HG02623 (cell line): ENCODE measurements around the gene FRMD4A.
"Not testable (repeated sequence)": the region's sequence is repeated elsewhere in the genome, so short reads cannot be mapped to it uniquely, and the experiment has no call there.

Source experiments
- ATAC-seq: cut with Tn5 transposase; IDR thresholded peaks from one replicate; pipeline ENCODE4 v1.9.1; 2021; ENCODE audit warnings: moderate library complexity; ENCODE audit not compliant: unreplicated experiment

The FRMD4A gene

DNA sequence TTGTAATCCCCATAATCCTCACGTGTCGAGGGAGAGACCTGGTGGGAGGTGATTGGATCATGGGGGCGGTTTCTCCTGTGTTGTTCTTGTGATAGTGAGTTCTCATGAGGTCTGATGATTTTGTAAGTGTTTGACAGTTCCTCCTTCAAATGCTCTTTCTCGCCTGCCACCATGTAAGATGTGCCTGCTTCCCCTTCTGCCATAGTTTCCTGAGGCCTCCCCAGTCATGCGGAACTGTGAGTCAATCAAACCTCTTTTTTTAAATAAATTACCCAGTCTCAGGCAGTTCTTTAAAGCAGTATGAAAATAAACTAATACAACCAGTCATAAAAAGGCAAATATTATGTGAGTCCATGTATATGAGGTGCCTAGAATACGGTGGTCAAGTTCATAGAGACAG lies 87.5 kb downstream of the FRMD4A start:
- ATAC-seq: no peak

DNA sequence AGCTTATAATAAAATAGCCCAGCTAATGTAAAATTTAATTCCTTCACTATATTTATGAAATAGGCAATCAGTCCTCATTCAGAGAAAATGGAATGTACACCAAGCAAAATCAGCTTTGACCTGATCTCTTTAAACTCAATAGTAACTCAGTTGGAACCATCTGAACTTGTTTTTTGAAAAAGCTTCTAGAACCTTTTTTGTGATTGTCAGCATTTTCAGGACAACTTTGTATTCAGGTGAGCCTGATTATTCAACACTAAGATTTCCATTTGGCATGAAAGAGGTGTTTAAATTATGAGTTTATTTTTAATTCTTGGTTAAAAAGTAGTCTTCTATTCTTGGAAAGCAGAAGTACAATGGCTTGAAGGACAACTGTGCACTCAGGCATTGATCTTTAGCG lies 89.5 kb downstream of the FRMD4A start:
- ATAC-seq: no peak

DNA sequence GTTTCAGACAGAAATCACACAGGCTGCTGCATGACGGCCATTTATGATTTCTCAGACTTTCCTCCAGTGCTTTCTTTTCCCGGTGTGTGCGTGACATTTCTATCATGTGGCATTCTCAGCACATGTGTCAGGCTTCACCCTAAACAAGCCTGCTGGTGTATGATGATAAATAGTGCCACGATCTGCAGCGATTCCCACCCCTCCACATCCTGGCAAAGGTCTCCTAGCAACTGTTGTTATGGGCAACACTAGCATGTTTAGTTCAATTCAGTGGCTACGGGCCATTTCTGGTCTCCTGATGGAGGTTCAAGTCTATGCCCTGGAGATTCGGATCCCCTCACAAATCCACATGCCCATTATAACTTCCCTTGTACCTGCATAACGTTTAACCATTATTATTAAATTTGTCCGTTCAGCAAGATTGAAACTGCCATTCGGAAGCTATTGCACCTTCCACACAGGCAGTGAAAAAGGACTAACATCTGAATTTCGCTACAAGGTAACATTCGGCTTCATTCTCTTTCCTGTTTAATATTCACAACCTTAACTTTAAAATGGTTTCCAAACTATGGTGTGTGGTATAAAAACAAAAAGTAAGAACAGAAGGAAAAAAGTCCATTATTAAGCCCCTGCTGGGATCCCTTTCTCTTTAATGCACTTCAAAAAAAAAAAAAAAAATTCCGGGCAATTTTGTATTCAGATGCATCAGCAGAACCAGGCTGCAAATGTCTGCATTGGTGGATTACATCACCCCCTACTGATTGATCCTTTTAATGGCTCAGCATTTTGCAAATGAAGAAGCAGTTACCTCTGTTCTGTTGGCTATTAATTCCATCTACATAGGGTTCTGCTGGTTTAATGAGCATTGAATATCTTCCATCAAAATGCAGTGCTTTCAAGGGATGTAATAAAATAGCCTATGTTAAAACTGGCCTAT lies 90.2 kb downstream of the FRMD4A start:
- ATAC-seq: no peak

DNA sequence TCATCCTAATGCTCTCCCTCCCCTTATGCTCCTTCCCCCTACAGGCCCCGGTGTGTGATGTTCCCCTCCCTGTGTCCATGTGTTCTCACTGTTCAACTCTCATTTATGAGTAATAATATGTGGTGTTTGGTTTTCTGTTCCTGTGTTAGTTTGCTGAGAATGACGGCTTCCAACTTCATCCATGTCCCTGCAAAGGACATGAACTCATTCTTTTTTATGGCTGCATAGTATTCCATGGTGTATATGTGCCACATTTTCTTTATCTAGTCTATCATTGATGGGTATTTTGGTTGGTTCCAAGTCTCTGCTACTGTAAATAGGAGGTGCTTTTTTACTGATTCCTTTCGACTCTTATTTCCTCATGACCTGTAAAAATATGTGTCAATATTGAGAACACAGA lies 92.1 kb downstream of the FRMD4A start:
- ATAC-seq: not testable (repeated sequence)

DNA sequence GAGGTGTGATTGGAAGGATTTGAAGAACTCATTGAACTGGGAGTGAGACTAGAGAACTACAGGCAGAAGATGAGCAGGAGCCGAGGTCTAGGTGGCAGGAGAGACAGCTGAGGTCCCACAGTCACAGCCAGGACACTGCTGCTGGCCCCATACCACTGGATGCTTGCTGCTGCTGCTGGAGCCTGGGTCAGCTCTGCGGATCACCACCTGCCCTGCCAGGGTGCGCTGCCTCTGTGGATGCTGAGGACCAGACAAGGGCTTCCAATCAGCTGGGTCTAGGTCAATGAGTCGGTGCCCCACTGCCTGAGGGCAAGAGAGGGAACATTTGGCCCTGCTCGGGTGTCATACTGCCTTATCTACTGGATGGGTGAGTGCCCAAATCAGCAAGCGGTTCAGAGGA lies 94.4 kb downstream of the FRMD4A start:
- no peak for ATAC-seq

DNA sequence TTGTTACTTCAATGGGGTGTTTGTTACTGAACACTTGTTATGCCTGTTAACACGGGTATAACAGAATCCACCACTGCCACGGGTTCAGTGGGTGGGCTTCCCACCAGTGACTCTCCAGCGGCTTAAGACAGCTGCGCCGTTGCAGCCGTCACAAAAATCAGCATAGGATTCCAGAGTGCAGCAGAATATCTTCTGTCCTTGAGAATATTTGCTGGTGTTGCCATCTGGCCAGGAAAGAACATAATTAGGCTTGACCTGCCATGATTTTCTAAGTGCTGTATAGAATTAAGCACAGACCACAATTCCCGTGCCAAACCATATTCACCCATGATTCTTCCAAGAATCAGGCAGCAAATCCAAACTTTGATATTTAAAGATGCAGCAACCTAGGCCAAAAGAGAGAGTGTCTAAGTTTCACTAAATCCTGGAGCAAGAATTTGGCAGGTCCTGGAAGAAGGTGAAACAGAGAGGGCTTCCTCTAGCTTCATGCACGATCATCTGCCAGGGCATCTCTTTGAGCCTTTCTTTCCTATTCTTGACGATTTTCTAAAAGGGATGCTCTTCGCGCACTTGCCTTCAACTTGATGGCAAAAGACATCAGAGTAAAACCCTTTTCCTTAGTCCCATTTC lies 95.0 kb downstream of the FRMD4A start:
- ATAC-seq: no peak

DNA sequence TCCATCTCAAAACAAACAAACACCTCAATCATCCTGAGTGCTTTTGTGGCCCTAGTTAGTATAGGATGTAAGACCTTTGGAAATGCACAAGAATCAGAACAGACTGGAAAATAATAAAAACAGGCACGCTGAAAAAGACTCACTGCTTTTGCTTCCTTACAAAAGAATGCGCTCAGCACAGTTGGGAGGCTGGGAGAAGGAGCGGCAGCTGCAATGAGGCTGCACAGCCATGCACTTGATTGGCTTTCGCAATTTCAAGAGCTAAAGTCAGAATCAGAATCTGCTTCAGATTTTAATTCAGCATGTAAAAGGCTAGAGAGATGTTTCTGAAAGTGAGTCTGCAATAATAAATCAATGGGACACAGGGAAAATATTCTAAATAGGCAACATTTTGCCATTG lies 97.2 kb downstream of the FRMD4A start:
- no peak for ATAC-seq

DNA sequence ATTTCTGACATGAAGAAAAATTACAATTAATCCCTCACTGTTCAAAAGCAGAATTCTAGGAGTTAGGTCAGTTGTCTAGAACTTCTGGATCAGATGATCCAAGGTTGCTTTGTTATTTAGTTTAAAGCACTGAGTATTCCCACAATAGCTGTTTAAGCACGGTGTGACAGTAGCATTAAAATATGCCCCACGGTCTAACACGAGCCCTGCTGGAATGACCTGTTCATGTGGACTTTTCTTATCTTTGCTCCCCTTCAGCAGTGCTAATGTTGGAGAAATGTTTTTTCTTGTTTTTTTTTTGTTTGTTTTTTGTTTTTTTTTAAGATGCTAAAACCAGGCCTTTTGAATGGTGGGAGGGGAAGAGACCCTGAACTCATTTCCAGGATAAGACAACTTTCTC lies 101.9 kb downstream of the FRMD4A start:
- not testable (repeated sequence) for ATAC-seq

DNA sequence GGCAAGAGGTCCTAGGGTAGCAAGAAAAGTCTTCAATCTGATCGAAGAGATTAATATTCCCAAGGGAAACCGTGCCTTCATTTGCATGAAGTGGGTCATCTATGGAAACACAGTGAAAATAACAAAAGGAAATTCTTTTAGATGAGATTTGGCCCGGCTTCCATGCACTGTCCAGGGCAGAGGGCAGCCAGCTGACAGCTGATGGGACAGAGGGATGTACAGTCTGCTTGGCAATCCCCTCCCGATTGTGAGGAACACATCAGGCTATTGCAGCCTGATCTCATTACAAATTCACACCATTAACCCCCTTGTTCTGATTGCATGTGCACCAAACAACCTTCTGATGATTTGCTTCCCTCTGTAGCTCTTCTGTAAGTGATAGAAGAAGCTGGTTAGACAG lies 105.3 kb downstream of the FRMD4A start:
- ATAC-seq: no peak

DNA sequence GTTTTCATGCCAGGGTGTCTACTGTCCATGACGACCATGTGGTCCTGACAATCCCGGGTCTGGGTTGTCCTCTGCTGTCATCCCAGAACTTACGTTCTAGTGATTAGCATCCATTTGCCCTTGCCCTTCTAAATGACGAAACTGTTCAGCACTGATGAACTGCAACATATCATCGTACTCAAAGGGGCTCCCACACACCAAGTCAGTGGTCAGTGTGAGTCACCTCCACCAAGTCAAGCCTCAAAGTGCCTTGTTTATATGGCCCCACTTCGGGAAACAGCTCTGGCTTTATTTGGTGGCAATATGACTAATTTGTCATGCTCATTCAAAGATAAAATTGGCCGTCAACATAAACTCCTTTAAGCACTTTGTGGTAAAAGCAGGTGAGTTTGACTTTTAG lies 110.7 kb downstream of the FRMD4A start:
- no peak for ATAC-seq

DNA sequence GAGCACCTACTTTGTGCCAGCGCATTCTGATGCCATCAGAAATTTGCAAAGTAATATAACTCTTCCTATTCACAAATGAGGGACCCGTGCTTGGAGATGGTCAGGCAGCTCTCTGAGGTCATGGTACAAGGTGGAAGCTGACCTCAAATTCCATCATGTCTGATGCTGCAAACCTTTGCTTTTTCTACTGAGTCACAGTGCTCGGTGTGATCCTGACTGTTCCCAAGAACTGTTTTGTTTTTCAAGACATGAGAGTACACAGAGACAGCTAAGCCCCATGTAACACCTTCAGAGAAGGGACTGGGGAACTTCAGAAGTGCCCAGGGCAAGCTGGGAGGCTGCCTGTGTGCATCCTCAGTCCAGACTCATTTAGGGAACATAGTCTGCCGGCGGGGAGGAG lies 111.3 kb downstream of the FRMD4A start:
- ATAC-seq: no peak

DNA sequence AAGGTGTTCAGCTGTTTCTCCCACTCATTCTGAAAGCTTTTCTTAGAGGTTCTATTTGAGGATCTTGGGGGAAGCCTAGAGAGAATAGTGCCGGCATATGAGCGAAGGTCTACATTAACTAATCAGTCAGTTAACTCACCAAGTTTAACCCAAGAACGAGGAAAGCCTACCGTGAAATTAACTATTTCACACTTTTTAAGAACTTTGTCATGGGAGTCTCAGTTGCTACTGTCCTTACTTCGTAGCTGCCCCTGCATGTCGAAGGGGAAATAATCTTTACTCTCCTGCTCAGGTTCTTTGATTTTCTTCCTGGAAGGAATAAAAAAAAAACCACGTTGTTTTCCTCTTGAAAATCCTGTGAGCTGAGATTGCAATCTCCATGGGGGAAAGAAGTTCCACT lies 115.1 kb downstream of the FRMD4A start:
- ATAC-seq: no peak

DNA sequence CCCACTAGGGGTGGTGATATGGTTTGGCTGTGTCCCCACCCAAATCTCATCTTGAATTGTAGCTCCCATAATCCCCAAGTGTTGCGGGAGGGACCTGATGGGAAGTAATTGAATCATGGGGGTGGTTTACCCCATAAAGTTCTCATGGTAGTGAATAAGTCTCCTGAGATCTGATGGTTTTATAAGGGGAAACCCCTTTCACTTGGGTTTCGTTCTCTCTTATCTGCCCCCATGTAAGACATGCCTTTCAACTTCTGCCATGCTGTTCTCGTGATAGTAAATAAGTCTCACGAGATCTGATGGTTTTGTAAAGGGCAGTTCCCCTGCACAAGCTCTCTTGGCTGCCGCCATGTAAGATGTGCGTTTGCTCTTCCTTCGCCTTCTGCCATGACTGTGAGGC lies 117.0 kb downstream of the FRMD4A start:
- ATAC-seq: not testable (repeated sequence)

DNA sequence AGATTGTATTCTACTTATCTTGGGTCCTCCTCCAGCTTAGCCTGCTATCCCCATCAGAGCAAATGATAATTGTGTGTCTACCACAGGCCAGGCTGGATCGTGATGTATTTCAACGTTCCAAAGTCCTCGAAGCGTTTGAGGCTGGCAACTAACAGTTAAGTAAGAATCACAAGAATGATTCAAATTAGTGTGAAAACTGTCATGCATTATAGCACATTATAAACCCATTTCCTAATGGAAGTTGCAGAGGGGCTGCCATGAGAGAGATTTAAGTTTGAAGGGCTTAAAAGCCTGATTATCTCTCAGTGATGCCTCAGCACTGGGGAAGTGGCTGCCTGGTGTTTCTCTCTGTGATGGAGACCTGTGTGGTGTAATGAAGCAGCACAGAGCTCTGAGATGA lies 119.1 kb downstream of the FRMD4A start:
- ATAC-seq: no peak

DNA sequence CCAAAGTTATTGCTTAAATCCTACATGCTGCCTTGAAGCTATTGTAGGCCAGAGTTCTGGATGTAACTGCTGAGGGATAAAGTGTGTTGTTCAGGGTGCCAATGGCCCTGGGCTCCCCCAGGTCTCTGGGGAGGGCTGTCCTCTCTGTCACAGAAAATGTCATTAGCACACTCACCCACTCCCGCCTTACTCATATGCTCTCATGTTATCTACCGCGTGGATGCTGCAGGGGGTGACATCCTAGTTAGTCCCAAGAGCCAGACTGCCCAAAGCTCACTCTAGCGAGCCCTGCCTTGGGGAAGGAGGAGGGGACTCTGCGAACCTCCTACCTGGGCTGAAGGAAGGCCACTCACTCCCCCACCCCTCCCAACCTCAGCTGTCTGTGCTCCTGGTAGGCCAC lies 122.5 kb downstream of the FRMD4A start:
- no peak for ATAC-seq

DNA sequence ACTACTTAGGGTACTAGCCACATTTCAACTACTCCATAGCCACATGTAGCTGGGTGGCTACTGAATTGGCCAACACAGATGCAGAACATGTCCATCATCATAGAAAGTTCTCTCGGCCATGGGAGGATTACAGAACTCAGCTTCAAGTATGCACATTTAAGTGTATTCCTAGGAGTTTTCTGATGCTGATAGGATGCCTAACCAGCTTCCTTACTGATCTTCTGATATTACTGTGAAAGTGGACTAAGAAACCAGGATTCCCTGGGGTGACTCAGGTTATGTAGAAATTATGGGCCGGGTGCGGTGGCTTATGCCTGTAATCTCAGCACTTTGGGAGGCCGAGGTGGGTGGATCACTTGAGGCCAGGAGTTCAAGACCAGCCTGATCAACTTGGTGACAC lies 125.5 kb downstream of the FRMD4A start:
- ATAC-seq: no peak

DNA sequence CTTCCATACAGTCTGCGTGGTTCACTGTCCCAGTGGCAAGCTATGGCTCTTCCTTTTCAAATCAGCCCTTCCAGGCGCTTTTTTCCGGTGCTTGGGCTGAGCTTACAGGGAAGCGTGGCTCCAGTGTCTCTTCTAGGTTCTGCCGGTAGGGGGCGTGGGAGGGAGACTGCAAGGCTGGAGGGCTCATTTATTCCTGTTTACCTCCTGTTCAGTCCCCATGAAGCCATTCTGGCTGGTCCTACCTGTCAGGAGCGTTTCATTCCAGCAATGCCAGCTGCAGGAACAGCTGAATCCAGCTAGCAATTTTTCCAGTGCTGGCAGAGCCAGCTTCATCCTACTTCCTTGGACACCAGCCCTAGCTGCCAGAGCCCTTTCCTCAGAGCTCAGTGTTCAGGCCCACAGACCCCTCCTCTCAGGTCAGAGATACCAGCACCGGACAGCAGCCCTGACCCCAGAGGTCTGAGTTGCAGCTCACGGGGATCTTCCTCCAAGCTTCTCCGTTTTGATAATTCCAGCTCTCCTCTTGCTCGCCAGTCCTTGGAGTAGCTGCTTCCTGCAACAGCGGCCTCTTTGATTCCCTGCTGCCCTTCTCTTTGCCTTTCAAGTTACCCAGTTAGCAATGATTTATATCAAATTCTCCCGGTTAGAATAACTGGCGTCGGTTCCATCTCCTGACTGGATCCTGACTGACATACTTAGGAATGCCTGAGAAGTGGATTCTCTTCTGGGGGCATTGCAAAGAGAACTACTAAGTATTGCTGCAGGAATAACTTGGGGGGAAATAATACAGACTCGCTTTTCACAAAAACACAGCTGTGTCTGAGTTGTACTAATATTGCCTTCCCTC lies 129.8 kb downstream of the FRMD4A start:
- no peak for ATAC-seq

DNA sequence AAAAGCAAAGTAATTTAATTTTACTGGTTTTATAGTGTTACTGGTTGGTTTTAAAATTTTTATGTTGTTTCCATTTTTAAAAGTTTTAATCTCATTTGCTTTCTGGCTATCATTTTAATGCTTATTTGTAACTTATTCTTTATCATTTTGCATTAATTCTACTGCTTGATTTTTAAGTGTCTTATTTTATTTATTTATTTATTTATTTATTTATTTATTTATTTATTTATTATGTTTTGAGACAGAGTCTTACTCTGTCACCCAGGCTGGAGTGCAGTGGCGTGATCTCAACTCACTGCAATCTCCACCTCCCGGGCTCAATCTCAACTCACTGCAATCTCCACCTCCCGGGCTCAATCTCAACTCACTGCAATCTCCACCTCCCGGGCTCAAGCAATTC lies 131.6 kb downstream of the FRMD4A start:
- ATAC-seq: not testable (repeated sequence)

DNA sequence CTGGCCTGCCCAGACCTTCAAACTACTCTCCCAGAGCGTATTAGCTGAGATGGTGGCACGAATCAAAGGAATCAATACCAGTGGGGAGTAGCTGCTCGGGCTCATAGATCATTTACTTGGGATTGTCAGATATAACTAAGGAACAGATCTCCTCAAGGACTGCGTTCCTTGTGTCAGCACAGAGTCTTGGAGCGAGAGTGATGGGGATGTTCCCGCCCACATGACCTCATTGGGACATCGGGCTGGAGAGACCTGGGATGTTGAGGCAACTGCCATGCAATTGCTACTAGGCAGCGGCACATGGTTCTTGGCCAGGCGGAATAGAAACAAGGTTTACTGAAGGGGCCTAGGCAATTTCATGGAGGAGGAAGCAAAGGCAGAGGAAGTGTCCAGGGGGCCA lies 132.6 kb downstream of the FRMD4A start:
- no peak for ATAC-seq

DNA sequence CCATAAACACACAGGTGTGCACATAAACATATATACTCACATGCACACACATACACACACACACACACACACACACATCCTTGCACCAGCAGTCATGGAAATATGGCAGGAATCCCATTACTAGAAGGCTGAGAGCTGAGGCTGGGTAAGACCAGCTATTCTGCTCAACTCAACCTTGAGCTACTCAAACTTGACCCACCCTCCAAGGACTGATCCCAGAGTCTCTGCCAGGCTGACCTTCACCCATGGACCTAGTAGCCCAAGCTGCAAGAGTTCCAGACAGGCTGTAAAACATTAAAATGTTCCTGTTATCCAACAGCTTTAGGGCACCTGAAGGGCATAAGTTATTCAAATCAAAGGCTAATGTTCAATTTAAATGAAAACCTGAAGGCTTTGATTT lies 134.6 kb downstream of the FRMD4A start:
- no peak for ATAC-seq

DNA sequence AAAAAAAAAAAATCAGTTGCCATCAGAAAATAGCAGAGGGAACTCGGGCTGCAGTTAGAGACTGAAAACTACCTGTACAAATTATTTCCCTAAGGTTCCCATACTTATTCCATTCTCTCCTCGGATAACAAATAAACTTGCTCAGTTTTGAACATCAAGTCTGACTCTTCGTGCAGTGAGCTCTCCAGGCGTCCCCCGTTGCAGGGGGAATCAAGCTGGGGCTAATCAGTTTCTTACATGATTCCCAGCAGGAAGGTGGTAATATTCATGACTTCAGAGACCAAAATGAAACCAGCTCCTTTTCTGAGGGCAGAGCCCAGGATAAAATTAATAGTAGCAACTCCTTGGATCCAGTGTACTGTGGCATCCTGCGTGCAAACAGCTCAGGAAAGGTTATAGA lies 135.3 kb downstream of the FRMD4A start:
- ATAC-seq: no peak

DNA sequence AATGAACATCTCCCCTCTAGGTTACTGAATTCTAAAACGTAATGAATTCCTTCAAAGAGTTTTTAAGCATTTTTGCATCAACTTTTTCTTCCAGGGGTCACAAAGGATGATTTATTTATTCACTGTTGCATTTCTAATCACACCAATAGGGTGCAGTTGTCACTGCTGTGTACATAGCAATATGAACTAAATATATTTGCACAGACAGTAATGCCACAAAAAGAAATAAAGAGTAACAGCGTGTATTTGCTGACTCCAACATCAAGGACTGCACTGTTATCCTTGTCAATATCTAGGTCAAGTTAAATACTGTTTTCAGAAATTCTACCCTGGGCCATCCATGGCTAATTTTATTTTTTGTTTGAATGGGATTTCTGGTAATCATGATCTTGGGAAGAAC lies 138.0 kb downstream of the FRMD4A start:
- no peak for ATAC-seq
